Adrenal gland (tissue), 12 donors: Measurements from ENCODE around the gene NARS2. TPM values are rescaled to one million over a fixed set of nuclear protein-coding genes. Genes with fewer than 3 reads are reported as not detected.
"Not testable (repeated sequence)": the region's sequence is repeated elsewhere in the genome, so short reads cannot be mapped to it uniquely, and the experiment has no call there.

Source experiments
- DNase-seq, 7 donors: peaks; one replicate each; pipeline ENCODE4 v3.0.0-alpha.2; 2019 to 2020
- H3K27ac ChIP-seq, 5 donors: fragments of 200-600 bp; sonication (generic) in 4 of 5; 1 replicate in 3 of 5; 2 replicates in 2 of 5; pipeline versions ENCODE4 v1.5.1 to v1.8.0; 2016 to 2020; ENCODE audit warnings: mild to moderate bottlenecking in 1 of 5
- H3K27me3 ChIP-seq: fragments of 200-600 bp; 2 replicates; pipeline ENCODE4 v1.8.0; 2021
- H3K36me3 ChIP-seq, 2 donors: fragments of 200-600 bp; replicated peaks in 1 of 2; 1 replicate in 1 of 2; 2 replicates in 1 of 2; pipeline versions ENCODE4 v1.5.1 to v1.8.0; 2018 to 2022
- H3K4me1 ChIP-seq, 2 donors: fragments of 200-600 bp; replicated peaks in 1 of 2; 1 replicate in 1 of 2; 2 replicates in 1 of 2; pipeline versions ENCODE4 v1.5.1 to v1.8.0; 2018 to 2021
- H3K4me3 ChIP-seq, 4 donors: fragments of 200-600 bp; sonication (generic) in 3 of 4; one replicate each; pipeline ENCODE4 v1.5.1; 2016 to 2018
- H3K9me3 ChIP-seq, 3 donors: fragments of 200-600 bp; sonication (generic) in 1 of 3; replicated peaks in 1 of 3; 1 replicate in 2 of 3; 2 replicates in 1 of 3; pipeline versions ENCODE4 v1.5.1 to v1.8.0; 2016 to 2021
- POLR2A ChIP-seq, 2 donors: fragments of 450-650 bp; IDR thresholded peaks; one replicate each; pipeline ENCODE4 v1.6.1; 2017; ENCODE audit warnings: antibody characterized with exemption in 2 of 2, mild to moderate bottlenecking in 2 of 2, moderate library complexity in 1 of 2
- WGBS, 4 donors: extraction: QIAGEN DNeasy Blood & Tissue Kit in 2 of 4; methylation state at CpG; one replicate each; pipeline versions ENCODE4 v1.1.5 to v1.1.7; 2013 to 2017; 5-methylcytosine and 5-hydroxymethylcytosine counted together
- intact Hi-C, 2 donors: fragments of 100-400 bp; cut with DNase I; formaldehyde crosslinking; loops; one replicate each; pipeline versions ENCODE4 v1.14.1 to v1.15.0; 2022 to 2023
- polyA plus RNA-seq, 3 donors: library from polyadenylated mRNA; stranded (reverse); fragments of 200-250 nt in 2 of 3; fragments of 350-450 nt in 1 of 3; fragmentation: Illumina TruSeq in 1 of 3; extraction: RNeasy Lipid Tissue Mini Kit (QIAGEN cat#74804) in 1 of 3; gene quantifications; one replicate each; pipeline ENCODE4 v1.2.3, GENCODE V29; 2013 to 2014
- total RNA-seq, 9 donors: library from RNA; depleted of rRNA in 4 of 9; stranded (reverse); fragments of >200 nt in 4 of 9; fragments of 120-200 nt in 1 of 9; fragmentation: NEBNext Ultra II Directional in 1 of 9; extraction: Animal tissue kit (Norgen Biotek cat#: 25700) in 1 of 9; gene quantifications; one replicate each; pipeline versions ENCODE4 v1.1.0 to v1.2.4, GENCODE V29; 2013 to 2023
- TF ChIP-seq, protein P1 (sequence below), 6 experiments: fragments of 450-650 bp in 4 of 6; fragments of 200-600 bp in 2 of 6; sonication (generic) in 1 of 6; IDR thresholded peaks; 1 replicate in 5 of 6; 2 replicates in 1 of 6; pipeline versions ENCODE4 v1.5.1 to v1.8.0; 2016 to 2021; ENCODE audit warnings: antibody characterized with exemption in 6 of 6, mild to moderate bottlenecking in 2 of 6, moderate library complexity in 1 of 6
- donor health status: healthy with polysubstance abuse.
- donor health status: Bipolar disorder and iron deficiency.
- donor health status: DM: yes; HTN: yes; CAD: no.
- donor health status: DM: no; HTN: no; CAD: no.
- donor health status: DM: no; HTN: no; CAD: no.
- donor health status: DM: yes; HTN: yes; CAD: no.

NARS2 gene
- total and polyA plus RNA-seq, 12 donors: 8.4 to 33.3 (median 21.1) TPM

DNA sequence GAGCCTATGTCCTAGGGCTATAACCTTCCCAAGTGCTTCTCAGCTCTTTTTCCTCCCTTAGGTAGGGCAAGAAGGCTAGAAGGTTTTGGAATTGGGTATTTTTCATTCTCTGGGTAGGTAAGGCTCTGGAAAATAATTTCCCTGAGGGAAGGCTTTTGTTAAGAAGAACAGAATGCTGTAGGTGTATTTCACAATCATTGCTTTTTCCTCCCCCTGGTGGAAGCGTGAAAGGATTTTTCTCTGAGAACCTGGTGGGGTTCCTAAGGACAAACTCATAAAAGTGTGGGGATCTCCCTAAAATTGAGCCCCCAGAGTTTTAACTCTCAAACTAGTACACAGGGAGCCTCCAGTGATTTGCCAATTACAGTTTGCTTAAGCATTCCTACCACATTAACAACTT lies 41.1 kb upstream of the NARS2 start:
- Histone ChIP-seq H3K36me3 (no peaks in the 10 kb centered on the region), H3K27ac (no peak overlapping the region), H3K27me3 (no peaks in the 10 kb centered on the region), H3K9me3 (peaks cover 0 to 7% (median 0%) of the 10 kb centered on the region in 3 donors), H3K4me3 (no peak overlapping the region), H3K4me1 (no peaks in the 10 kb centered on the region)
- 86 to 100% (median 91%) methylated on average over 1 of the region's 1 CpG for WGBS, 4 donors
- no peak for TF ChIP-seq POLR2A (IDR thresholded peaks at IDR 0.05)
- TF ChIP-seq, protein P1, sequence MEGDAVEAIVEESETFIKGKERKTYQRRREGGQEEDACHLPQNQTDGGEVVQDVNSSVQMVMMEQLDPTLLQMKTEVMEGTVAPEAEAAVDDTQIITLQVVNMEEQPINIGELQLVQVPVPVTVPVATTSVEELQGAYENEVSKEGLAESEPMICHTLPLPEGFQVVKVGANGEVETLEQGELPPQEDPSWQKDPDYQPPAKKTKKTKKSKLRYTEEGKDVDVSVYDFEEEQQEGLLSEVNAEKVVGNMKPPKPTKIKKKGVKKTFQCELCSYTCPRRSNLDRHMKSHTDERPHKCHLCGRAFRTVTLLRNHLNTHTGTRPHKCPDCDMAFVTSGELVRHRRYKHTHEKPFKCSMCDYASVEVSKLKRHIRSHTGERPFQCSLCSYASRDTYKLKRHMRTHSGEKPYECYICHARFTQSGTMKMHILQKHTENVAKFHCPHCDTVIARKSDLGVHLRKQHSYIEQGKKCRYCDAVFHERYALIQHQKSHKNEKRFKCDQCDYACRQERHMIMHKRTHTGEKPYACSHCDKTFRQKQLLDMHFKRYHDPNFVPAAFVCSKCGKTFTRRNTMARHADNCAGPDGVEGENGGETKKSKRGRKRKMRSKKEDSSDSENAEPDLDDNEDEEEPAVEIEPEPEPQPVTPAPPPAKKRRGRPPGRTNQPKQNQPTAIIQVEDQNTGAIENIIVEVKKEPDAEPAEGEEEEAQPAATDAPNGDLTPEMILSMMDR (IDR thresholded peaks at IDR 0.05): no peak
- DNase-seq: no peak
- intact Hi-C loops: no loop called here

DNA sequence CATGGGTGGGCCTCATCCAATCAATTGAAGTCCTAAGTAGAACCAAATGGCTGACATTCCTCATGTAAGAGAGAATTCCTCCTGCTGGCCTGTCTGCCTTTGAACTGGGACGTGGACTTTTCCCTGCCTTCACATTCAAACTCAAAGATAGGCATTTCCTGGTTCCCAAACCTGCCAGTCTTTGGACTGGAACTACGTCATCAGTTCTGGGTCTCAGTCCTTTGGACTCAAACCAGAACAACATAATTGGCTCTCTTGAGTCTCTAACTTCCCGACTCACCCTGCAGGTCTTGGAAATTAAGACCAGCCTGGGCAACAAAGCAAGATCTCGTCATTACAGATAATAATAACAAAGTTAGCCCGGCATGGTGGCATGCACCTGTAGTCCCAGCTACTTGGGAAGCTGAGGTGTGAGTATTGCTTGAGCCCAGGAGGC lies 38.7 kb upstream of the NARS2 start:
- no peak overlapping the region for H3K27ac ChIP-seq
- DNase-seq: no peak
- no peaks in the 10 kb centered on the region for H3K4me1 ChIP-seq
- H3K27me3 ChIP-seq: no peaks in the 10 kb centered on the region
- H3K9me3 ChIP-seq: no peaks in the 10 kb centered on the region
- intact Hi-C loops: no loop called here
- TF ChIP-seq, protein P1 (IDR thresholded peaks at IDR 0.05): no peak
- no peak for TF ChIP-seq POLR2A (IDR thresholded peaks at IDR 0.05)
- 70 to 79% (median 75%) methylated on average over 5 of the region's 5 CpGs for WGBS, 4 donors
- H3K36me3 ChIP-seq: no peaks in the 10 kb centered on the region
- no peak overlapping the region for H3K4me3 ChIP-seq

DNA sequence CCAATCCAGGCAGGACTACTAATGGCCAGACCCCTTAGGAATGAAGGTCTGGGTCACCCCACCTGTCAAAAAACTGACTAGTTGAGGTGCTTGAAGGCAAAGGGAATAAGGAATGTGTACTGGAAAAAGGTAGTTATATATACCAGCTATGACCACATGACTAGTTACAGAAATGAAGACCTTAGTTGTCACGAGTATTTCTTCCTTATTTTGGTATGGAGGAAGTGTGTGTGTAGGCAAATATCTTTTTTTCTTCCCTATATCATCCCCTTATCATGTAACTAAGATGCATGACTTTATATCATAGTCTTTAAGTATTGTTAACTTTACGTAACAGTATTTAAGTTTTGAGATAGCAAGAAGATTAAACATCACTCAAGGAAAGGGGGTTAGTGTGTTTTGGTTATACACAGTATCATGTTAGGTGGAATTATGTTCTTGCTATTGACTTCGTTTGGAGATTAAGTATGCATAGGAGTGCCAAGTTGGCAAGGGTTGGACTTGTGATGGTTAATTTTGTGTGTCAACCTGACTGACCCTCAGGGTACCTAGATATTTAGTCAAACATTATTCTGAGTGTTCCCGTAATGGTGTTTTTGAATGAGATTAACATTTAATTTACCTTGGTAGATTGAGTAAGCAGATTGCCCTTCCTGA lies 38.2 kb upstream of the NARS2 start:
- H3K27me3 ChIP-seq: no peaks in the 10 kb centered on the region
- TF ChIP-seq, protein P1 (IDR thresholded peaks at IDR 0.05): no peak
- TF ChIP-seq POLR2A (IDR thresholded peaks at IDR 0.05): no peak
- no peak overlapping the region for H3K27ac ChIP-seq
- no peak for DNase-seq
- 65 to 77% (median 72%) methylated on average over 4 of the region's 4 CpGs for WGBS, 4 donors
- no peaks in the 10 kb centered on the region for H3K36me3 ChIP-seq
- intact Hi-C loops: no loop called here
- no peak overlapping the region for H3K4me3 ChIP-seq
- H3K4me1 ChIP-seq: no peaks in the 10 kb centered on the region
- H3K9me3 ChIP-seq: no peaks in the 10 kb centered on the region

DNA sequence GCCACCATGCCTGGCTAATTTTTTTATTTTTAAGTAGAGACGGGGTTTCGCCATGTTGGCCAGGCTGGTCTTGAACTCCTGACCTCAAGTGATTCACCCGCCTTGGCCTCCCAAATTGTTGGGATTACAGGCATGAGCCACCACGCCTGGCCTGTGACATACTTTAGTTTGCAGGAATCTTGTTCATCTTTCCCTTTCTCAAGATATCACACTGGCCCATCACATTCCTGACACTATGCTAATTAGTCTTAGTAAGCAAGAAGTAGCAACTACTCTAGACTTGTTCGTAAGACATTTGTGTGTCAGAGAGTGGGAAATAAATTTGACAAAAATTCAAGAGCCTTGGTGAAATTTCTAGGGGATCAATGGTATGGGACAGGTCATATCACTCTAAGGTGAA lies 34.7 kb upstream of the NARS2 start:
- H3K27me3 ChIP-seq, DNase-seq, H3K27ac ChIP-seq, H3K36me3 ChIP-seq, intact Hi-C loops, H3K4me3 ChIP-seq, H3K4me1 ChIP-seq, H3K9me3 ChIP-seq: not testable (repeated sequence)
- WGBS, 4 donors: 87 to 89% (median 88%) methylated on average over 5 of the region's 5 CpGs

DNA sequence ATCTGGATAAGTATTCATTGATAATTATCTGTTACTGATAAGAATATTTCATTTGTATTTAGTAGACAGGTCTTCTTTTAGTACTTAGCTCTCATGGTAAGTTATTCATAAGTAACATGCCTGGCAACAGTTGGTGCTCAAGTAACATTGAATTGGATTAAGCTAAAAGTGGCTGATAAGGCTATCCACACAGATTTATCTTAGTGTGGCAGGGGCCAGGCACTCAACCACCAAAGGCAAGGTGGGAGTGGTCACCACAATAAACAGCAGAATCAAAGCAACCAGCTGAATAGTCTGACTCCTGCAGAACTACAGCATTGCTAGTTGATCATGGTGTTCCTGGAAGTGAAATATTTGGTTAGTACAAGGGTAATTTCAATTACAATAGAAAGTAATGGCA lies 33.0 kb upstream of the NARS2 start:
- Histone ChIP-seq H3K4me1 (no peaks in the 10 kb centered on the region), H3K27me3 (no peaks in the 10 kb centered on the region), H3K9me3 (no peaks in the 10 kb centered on the region), H3K27ac (no peak overlapping the region), H3K4me3 (no peak overlapping the region), H3K36me3 (no peaks in the 10 kb centered on the region)
- intact Hi-C loops: no loop called here
- TF ChIP-seq POLR2A (IDR thresholded peaks at IDR 0.05): no peak
- TF ChIP-seq, protein P1 (IDR thresholded peaks at IDR 0.05): no peak
- no peak for DNase-seq
